IPS DF 4.7 (cell line): Measurements from ENCODE around the gene IFNAR1.
"Not testable (repeated sequence)": the region's sequence is repeated elsewhere in the genome, so short reads cannot be mapped to it uniquely, and the experiment has no call there.

ENCODE experiments used
- DNase-seq: peaks from one replicate; pipeline ENCODE4 v3.0.0-alpha.2; 2013; ENCODE audit warnings: low spot score; ENCODE audit errors: extremely low read depth

The IFNAR1 gene

DNA sequence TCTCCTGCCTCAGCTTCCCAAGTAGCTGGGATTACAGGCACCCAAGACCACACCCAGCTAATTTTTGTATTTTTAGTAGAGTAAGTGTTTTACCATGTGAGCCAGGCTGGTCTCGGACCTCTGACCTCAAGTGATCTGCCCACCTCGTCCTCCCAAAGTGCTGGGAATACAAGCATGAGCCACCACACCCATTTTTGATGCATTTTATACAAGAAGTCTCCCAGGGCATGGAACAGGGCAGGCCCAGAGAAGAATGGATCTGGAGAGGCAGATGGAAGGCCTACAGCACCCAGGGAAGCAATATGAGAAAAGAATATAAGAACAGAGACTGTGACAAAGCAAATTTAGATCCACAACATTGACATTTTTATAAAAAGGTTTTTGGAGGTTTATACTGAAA, 18.8 kb upstream of the IFNAR1 start:
- no peak for DNase-seq

GRCh38 chr21:33308586-33309490, 15.9 kb upstream of the IFNAR1 start:
- no peak for DNase-seq

GRCh38 chr21:33309778-33310177, 15.0 kb upstream of the IFNAR1 start:
- no peak for DNase-seq

DNA sequence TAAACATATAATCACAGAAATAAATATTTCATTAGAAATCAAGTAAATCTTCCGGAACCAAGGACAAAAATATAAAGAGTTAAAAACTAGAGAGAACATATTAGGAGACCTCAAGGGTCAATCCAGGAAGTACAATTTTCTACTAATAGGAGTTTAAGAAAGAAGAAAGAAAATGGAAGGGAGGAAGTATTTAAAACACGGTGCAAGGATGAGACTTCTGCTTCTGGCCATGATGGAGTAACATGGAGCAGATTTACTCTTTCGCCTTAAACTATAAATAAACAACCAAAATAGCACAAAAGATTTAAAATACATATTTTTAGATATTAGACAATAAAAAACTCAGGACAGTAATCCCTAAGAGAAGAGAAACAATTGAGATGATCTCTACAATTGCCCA, 12.6 kb upstream of the IFNAR1 start:
- no peak for DNase-seq

DNA sequence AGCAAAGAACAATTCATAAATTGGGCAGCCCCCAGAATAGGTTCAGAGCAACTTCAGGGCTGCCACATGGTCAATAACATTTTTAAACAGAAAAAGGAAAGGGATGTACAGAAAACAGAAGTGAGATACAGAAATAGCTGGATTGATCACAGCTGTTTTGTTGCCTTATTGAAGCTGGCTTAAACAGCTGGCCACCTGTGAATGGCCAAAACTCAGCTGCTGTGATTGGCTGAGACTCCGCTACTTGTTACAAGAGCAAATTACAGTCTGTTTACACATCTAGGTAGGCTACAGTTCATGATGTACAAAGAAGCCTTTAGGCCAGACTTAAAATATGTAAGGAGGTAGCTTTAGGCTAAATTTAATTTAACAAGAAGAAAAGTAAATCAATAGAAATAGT, 11.6 kb upstream of the IFNAR1 start:
- no peak for DNase-seq

GRCh38 chr21:33313611-33314010, 11.2 kb upstream of the IFNAR1 start:
- DNase-seq, result no peak

GRCh38 chr21:33314111-33314510, 10.7 kb upstream of the IFNAR1 start:
- no peak for DNase-seq

DNA sequence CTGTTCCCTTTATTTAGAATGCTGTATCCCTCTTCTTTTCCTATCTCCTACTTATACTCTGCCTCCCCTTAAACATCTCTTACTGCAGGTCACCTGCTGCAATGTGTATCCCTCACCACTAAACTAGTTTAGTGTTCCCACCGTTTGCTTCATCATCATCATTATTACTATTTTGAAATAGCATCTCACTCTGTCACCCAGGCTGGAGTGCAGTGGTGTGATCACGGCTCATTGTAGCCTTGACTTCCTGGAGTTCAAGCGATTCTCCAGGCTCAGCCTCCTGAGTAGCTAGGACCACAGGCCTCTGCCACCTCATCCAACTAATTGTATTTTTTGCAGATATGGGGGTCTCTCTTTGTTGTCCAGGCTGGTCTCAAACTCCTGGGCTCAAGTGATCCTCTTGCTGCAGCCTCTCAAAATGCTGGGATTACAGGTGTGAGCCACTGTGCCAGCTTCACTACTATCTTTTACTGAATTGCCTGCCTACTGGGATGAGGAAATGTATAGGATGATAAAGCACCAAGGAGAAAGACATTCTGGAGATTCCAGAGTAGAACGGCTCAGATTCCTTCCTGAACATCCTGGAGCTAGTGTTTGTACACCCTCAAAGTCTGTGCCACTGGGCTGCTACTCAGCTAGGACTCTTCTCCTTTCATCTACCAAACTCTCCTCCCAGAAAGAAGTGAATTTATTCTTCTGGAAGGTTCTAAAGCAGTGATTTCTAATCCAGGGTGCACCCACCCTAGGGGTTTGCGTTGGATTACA, 8.6 kb upstream of the IFNAR1 start:
- DNase-seq, result no peak

GRCh38 chr21:33317145-33317544, 7.6 kb upstream of the IFNAR1 start:
- DNase-seq, result no peak

- DNase-seq, result no peak
These were observed 6.8 kb upstream of the IFNAR1 start for GRCh38 chr21:33317786-33318486.

DNA sequence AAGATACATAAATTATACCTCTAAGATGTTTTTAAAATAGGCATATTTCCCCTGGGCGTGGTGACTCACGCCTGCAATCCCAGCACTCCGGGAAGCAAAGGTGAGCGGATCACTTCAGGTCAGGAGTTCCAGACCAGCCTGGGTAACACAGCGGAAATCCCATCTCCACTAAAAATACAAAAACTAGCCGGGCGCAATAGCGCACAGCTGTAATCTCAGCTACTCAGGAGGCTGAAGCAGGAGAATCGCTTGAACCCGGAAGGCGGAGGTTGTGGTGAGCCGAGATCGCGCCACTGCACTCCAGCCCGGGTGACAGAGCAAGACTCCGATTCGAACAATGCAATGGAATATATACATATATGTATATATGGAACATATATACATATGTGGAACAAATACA, 3.8 kb upstream of the IFNAR1 start:
- not testable (repeated sequence) for DNase-seq

DNA sequence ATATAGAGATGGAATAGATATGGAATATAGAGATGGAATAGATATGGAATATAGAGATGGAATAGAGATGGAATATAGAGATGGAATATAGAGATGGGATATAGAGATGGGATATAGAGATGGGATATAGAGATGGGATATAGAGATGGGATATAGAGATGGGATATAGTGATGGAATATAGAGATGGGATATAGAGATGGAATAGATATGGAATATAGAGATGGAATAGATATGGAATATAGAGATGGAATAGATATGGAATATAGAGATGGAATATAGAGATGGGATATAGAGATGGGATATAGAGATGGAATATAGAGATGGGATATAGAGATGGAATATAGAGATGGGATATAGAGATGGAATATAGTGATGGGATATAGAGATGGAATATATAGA, 1.2 kb upstream of the IFNAR1 start:
- not testable (repeated sequence) for DNase-seq

GRCh38 chr21:33325222-33326067, 675 bp downstream of the IFNAR1 start:
- DNase-seq, result no peak

DNA sequence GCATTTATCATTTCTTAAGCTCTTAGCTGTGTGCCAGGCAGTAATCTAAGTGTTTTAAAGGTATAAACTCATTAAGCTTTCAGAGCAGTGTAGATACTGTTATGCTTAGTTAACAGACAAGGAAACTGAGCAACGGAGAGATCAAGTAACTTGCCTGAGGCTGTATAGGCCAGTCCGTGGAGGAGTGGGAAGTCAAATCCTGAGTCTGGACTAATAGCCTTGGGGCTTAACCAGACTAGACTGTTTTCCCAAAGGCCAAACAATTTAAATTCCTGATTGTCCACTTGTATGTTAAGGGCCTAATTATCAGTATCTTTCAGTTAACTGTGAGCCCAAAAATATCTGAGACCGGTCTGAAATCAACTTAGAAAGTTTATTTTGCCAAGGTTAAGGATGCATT, 2.6 kb downstream of the IFNAR1 start:
- no peak for DNase-seq

GRCh38 chr21:33327792-33328433, 3.1 kb downstream of the IFNAR1 start:
- no peak for DNase-seq

DNA sequence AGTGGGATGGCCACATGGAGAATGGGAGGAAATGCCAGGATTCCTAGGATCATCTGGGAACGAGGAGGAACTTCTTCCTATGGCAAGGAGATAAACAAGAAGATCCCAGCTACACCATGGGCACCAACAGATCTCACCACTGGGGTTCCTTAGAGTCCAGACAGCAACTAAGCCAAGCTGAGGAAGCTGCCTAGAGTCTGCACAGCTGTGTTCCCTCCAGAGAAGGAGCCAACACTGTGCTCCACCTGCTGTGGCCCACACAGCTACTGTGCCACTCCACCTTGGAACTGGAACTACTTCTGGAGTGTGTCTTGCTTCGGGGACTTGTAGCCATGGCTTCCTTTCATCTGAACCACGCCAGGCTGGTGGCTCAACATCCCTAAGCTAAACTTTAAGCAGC, 6.0 kb downstream of the IFNAR1 start:
- DNase-seq, result no peak

GRCh38 chr21:33332143-33332542, 7.4 kb downstream of the IFNAR1 start:
- no peak for DNase-seq

DNA sequence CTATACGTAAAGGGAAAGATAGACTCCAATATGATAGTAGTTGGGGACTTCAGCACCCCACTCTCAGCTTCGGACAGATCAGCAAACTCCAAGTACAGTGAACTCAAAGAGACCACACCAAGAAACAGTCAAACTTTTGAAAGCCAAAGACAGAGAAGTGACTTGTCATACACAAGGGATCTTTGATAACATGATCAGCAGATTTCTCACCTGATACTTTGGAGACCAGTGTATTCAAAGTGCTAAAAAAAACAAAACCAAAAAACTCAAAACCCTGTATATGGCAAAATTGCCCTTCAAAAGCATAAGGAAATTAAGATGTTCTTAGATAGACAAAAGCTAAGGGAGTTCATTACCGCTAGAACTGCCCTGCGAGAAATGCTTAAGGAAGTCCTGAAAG, 9.4 kb downstream of the IFNAR1 start:
- no peak for DNase-seq

GRCh38 chr21:33334824-33335223, 10.1 kb downstream of the IFNAR1 start:
- no peak for DNase-seq

- DNase-seq, result no peak
These were observed 14.4 kb downstream of the IFNAR1 start for GRCh38 chr21:33339135-33339534.

GRCh38 chr21:33339918-33340317, 15.1 kb downstream of the IFNAR1 start:
- no peak for DNase-seq
